Naive thymus-derived CD8-positive, alpha-beta T cell (primary cell): Measurements from ENCODE around the gene RNF8. TPM values are rescaled to one million over a fixed set of nuclear protein-coding genes. Genes with fewer than 3 reads are reported as not detected.

Experiments used
- ATAC-seq, 2 donors: fragments of 150-1000 bp; cut with Tn5 transposase in 1 of 2; sonication (Bioruptor Pico), chemical (Tn5 transposase) in 1 of 2; 1 replicate in 1 of 2; 2 replicates in 1 of 2; pipeline ENCODE4 v1.10.0; 2021; ENCODE audit warnings: mild to moderate bottlenecking in 2 of 2, moderate library complexity in 2 of 2
- POLR2A ChIA-PET: fragments of 350-600 bp; sonication (Branson Sonifier 250); formaldehyde crosslinking; loops from one replicate; lab custom pipeline; 2021; ENCODE audit warnings: antibody characterized with exemption; lab: Charles Lee
- DNase-seq, 10 donors: peaks; one replicate each; pipeline versions ENCODE4 v3.0.0 to v3.0.0-alpha.2; 2020 to 2022
- H3K27ac Mint-ChIP-seq, 10 donors: one replicate each; pipeline ENCODE4 v1.8.0; 2020 to 2022; ENCODE audit warnings: mild to moderate bottlenecking in 10 of 10, mixed read lengths in 10 of 10, moderate library complexity in 4 of 10, inconsistent platforms in 1 of 10
- H3K27me3 Mint-ChIP-seq, 5 donors: one replicate each; pipeline ENCODE4 v1.8.0; 2021 to 2022; ENCODE audit warnings: mixed read lengths in 5 of 5
- H3K36me3 Mint-ChIP-seq, 3 donors: one replicate each; pipeline ENCODE4 v1.8.0; 2020 to 2022; ENCODE audit warnings: mixed read lengths in 3 of 3, mild to moderate bottlenecking in 2 of 3, inconsistent platforms in 1 of 3
- H3K4me1 Mint-ChIP-seq, 4 donors: one replicate each; pipeline ENCODE4 v1.8.0; 2021 to 2022; ENCODE audit warnings: mixed read lengths in 4 of 4
- H3K4me3 Mint-ChIP-seq, 10 donors: one replicate each; pipeline ENCODE4 v1.8.0; 2020 to 2022; ENCODE audit warnings: mild to moderate bottlenecking in 10 of 10, mixed read lengths in 10 of 10, moderate library complexity in 6 of 10, inconsistent platforms in 1 of 10
- H3K9me3 Mint-ChIP-seq, 9 donors: one replicate each; pipeline ENCODE4 v1.8.0; 2020 to 2022; ENCODE audit warnings: mixed read lengths in 9 of 9, mild to moderate bottlenecking in 3 of 9, inconsistent platforms in 1 of 9, moderate library complexity in 1 of 9
- polyA plus RNA-seq, 3 donors: library from polyadenylated mRNA; unstranded; fragments of 300-500 nt; fragmentation: Illumina TruSeq; gene quantifications; one replicate each; pipeline ENCODE4 v1.2.3, GENCODE V29; 2021
- total RNA-seq, 8 experiments: library from RNA in 2 of 8; stranded (reverse) in 2 of 8; gene quantifications; one replicate each; pipeline ENCODE4 v1.2.3 and lab custom pipeline; 2021 to 2026

Gene RNF8
- total and polyA plus RNA-seq, 5 experiments from 2014 or later, result 9.1 to 17.2 (median 14.3) TPM

GRCh38 chr6:37371154-37372083 lies 17.6 kb downstream of the RNF8 start:
- H3K4me1 Mint-ChIP-seq, result peaks cover 6 to 21% (median 7%) of the 10 kb centered on the region in 4 donors
- POLR2A ChIA-PET, result interaction anchor here (0.5 kb wide), 1 partner anchor 9 kb away, joined by 5 read pairs; no protein-coding TSS in a partner anchor

GRCh38 chr6:37372116-37372515 lies 18.3 kb downstream of the RNF8 start:
- H3K36me3 Mint-ChIP-seq, result peaks cover 6 to 78% (median 11%) of the 10 kb centered on the region in 3 donors
- no peaks in the 10 kb centered on the region for H3K27me3 Mint-ChIP-seq
- DNase-seq (no peak), ATAC-seq (no peak)
- H3K27ac Mint-ChIP-seq, result no peak overlapping the region
- peaks cover 6 to 25% (median 6%) of the 10 kb centered on the region in 4 donors for H3K4me1 Mint-ChIP-seq
- POLR2A ChIA-PET, result no interaction called here
- no peaks in the 10 kb centered on the region for H3K9me3 Mint-ChIP-seq
- no peak overlapping the region for H3K4me3 Mint-ChIP-seq

More at GRCh38 chr6:37371154-37372083, 17.6 kb downstream of the RNF8 start:
- H3K27me3 Mint-ChIP-seq, result no peaks in the 10 kb centered on the region
- H3K4me3 Mint-ChIP-seq, result no peak overlapping the region
- DNase-seq, result no peak
- H3K27ac Mint-ChIP-seq, result no peak overlapping the region
- ATAC-seq, result no peak
- no peaks in the 10 kb centered on the region for H3K9me3 Mint-ChIP-seq
- H3K36me3 Mint-ChIP-seq, result peaks cover 6 to 74% (median 11%) of the 10 kb centered on the region in 3 donors

GRCh38 chr6:37373822-37374471 lies 20.2 kb downstream of the RNF8 start:
- Mint-ChIP-seq H3K9me3 (no peaks in the 10 kb centered on the region), H3K36me3 (peaks cover 8 to 86% (median 14%) of the 10 kb centered on the region in 3 donors), H3K4me3 (no peak overlapping the region), H3K27me3 (no peaks in the 10 kb centered on the region), H3K4me1 (peaks cover 0 to 22% (median 5%) of the 10 kb centered on the region in 4 donors), H3K27ac (no peak overlapping the region)
- POLR2A ChIA-PET, result interaction anchor here (0.5 kb wide), 1 partner anchor 24 kb away, joined by 3 read pairs; no protein-coding TSS in a partner anchor
- DNase-seq, result no peak
- no peak for ATAC-seq

- H3K4me1 Mint-ChIP-seq, result peaks cover 0 to 18% (median 1%) of the 10 kb centered on the region in 4 donors
- no peak for ATAC-seq
- H3K4me3 Mint-ChIP-seq, result no peak overlapping the region
- DNase-seq, result no peak
- H3K27ac Mint-ChIP-seq, result peak overlapping the region in 2 of 10 donors; percentile 51 to 76
- H3K9me3 Mint-ChIP-seq, result no peaks in the 10 kb centered on the region
- H3K27me3 Mint-ChIP-seq, result no peaks in the 10 kb centered on the region
- POLR2A ChIA-PET, result no interaction called here
- peaks cover 4 to 87% (median 11%) of the 10 kb centered on the region in 3 donors for H3K36me3 Mint-ChIP-seq
Observed at GRCh38 chr6:37375376-37375775, 21.6 kb downstream of the RNF8 start.

GRCh38 chr6:37376078-37376743 lies 22.4 kb downstream of the RNF8 start:
- no peak for DNase-seq
- POLR2A ChIA-PET, result interaction anchor here (0.6 to 0.7 kb wide), 2 partner anchors 48 to 83 kb away, joined by 4 to 5 read pairs; no protein-coding TSS in a partner anchor
- Mint-ChIP-seq H3K4me3 (peak overlapping the region in 1 of 10 donors; percentile 3), H3K4me1 (peaks cover 0 to 18% (median 2%) of the 10 kb centered on the region in 4 donors), H3K27ac (peak overlapping the region in 1 of 10 donors; percentile 22), H3K36me3 (peaks cover 4 to 88% (median 11%) of the 10 kb centered on the region in 3 donors), H3K27me3 (no peaks in the 10 kb centered on the region), H3K9me3 (no peaks in the 10 kb centered on the region)
- ATAC-seq, result no peak

GRCh38 chr6:37381579-37381978 lies 27.8 kb downstream of the RNF8 start:
- POLR2A ChIA-PET, result no interaction called here
- Mint-ChIP-seq H3K9me3 (no peaks in the 10 kb centered on the region), H3K27ac (peak overlapping the region in 1 of 10 donors; percentile 8), H3K4me1 (peaks cover 0 to 9% (median 2%) of the 10 kb centered on the region in 4 donors), H3K36me3 (peaks cover 4 to 85% (median 19%) of the 10 kb centered on the region in 3 donors), H3K4me3 (no peak overlapping the region), H3K27me3 (no peaks in the 10 kb centered on the region)
- ATAC-seq (peak; percentile 37 to 58), DNase-seq (peak in 7 of 10 donors; percentile 4 to 44 (median 23))

GRCh38 chr6:37382994-37383765 lies 29.4 kb downstream of the RNF8 start:
- POLR2A ChIA-PET, result no interaction called here
- no peaks in the 10 kb centered on the region for H3K27me3 Mint-ChIP-seq
- no peak for DNase-seq
- peak overlapping the region in 2 of 10 donors; percentile 15 to 29 for H3K27ac Mint-ChIP-seq
- no peak overlapping the region for H3K4me3 Mint-ChIP-seq
- H3K9me3 Mint-ChIP-seq, result no peaks in the 10 kb centered on the region
- peaks cover 4 to 73% (median 16%) of the 10 kb centered on the region in 3 donors for H3K36me3 Mint-ChIP-seq
- peaks cover 0 to 9% (median 1%) of the 10 kb centered on the region in 4 donors for H3K4me1 Mint-ChIP-seq
- no peak for ATAC-seq

- H3K27me3 Mint-ChIP-seq, result no peaks in the 10 kb centered on the region
- H3K4me1 Mint-ChIP-seq, result no peaks in the 10 kb centered on the region
- peaks cover 0 to 42% (median 4%) of the 10 kb centered on the region in 3 donors for H3K36me3 Mint-ChIP-seq
- H3K27ac Mint-ChIP-seq, result no peak overlapping the region
- POLR2A ChIA-PET, result no interaction called here
- DNase-seq, result no peak
- H3K4me3 Mint-ChIP-seq, result no peak overlapping the region
- no peak for ATAC-seq
- no peaks in the 10 kb centered on the region for H3K9me3 Mint-ChIP-seq
Observed at GRCh38 chr6:37388578-37388977, 34.8 kb downstream of the RNF8 start.

GRCh38 chr6:37389857-37390256 lies 36.1 kb downstream of the RNF8 start:
- H3K4me3 Mint-ChIP-seq, result no peak overlapping the region
- H3K27me3 Mint-ChIP-seq, result no peaks in the 10 kb centered on the region
- POLR2A ChIA-PET, result no interaction called here

GRCh38 chr6:37391120-37391519 lies 37.3 kb downstream of the RNF8 start:
- Mint-ChIP-seq H3K27me3 (no peaks in the 10 kb centered on the region), H3K9me3 (no peaks in the 10 kb centered on the region), H3K36me3 (peaks cover 0 to 22% (median 4%) of the 10 kb centered on the region in 3 donors), H3K4me3 (no peak overlapping the region), H3K27ac (peak overlapping the region in 1 of 10 donors; percentile 71), H3K4me1 (no peaks in the 10 kb centered on the region)
- no peak for ATAC-seq
- POLR2A ChIA-PET, result no interaction called here
- no peak for DNase-seq

More at GRCh38 chr6:37389857-37390256, 36.1 kb downstream of the RNF8 start:
- Mint-ChIP-seq H3K27ac (no peak overlapping the region), H3K4me1 (no peaks in the 10 kb centered on the region), H3K9me3 (no peaks in the 10 kb centered on the region), H3K36me3 (peaks cover 0 to 32% (median 4%) of the 10 kb centered on the region in 3 donors)
- ATAC-seq, result no peak
- DNase-seq, result no peak

GRCh38 chr6:37392821-37393220 lies 39.0 kb downstream of the RNF8 start:
- peaks cover 0 to 18% (median 0%) of the 10 kb centered on the region in 3 donors for H3K36me3 Mint-ChIP-seq
- H3K4me1 Mint-ChIP-seq, result no peaks in the 10 kb centered on the region
- H3K27me3 Mint-ChIP-seq, result peaks cover 0 to 2% (median 0%) of the 10 kb centered on the region in 5 donors
- H3K4me3 Mint-ChIP-seq, result no peak overlapping the region
- no peaks in the 10 kb centered on the region for H3K9me3 Mint-ChIP-seq
- no peak for ATAC-seq
- H3K27ac Mint-ChIP-seq, result peak overlapping the region in 1 of 10 donors; percentile 55
- no peak for DNase-seq
- POLR2A ChIA-PET, result no interaction called here
